ENCODE results near the gene IQCF6. TPM values are rescaled to one million over a fixed set of nuclear protein-coding genes. Genes with fewer than 3 reads are reported as not detected.

The IQCF6 gene
- total RNA-seq, 1 donor from 2014 or later = not detected

- Mint-ChIP-seq H3K27ac (ENCODE audit: unreplicated experiment) (no peak overlapping the region), H3K4me3 (ENCODE audit: unreplicated experiment) (no peak overlapping the region), H3K4me1 (ENCODE audit: low read depth, unreplicated experiment) (no peaks in the 10 kb centered on the region), H3K9me3 (ENCODE audit: unreplicated experiment) (peaks cover 3% of the 10 kb centered on the region), H3K36me3 (ENCODE audit: low read depth, unreplicated experiment) (no peaks in the 10 kb centered on the region), H3K27me3 (ENCODE audit: low read depth, unreplicated experiment) (peaks cover 8% of the 10 kb centered on the region)
- DNase-seq (ENCODE audit: low read depth) = no peak
- Histone ChIP-seq H3K27ac (ENCODE audit: low read depth, low read length) (no peak overlapping the region), H3K9me3 (ENCODE audit: insufficient read depth, low read depth, low read length) (no peaks in the 10 kb centered on the region), H3K4me1 (ENCODE audit: insufficient read depth, low read length) (no peaks in the 10 kb centered on the region), H3K4me2 (ENCODE audit: low read length) (no peak overlapping the region), H3K36me3 (ENCODE audit: insufficient read depth, low read length) (no peaks in the 10 kb centered on the region), H4K20me1 (ENCODE audit: insufficient read depth, low read length) (no peaks in the 10 kb centered on the region), H3K4me3 (ENCODE audit: insufficient read depth, low read depth, low read length) (no peak overlapping the region), H3K79me2 (ENCODE audit: insufficient read depth, low read length) (no peaks in the 10 kb centered on the region), H3K27me3 (ENCODE audit: insufficient read depth, low read length) (no peaks in the 10 kb centered on the region), H2AFZ (ENCODE audit: low read depth, low read length) (no peak overlapping the region), H3K9ac (ENCODE audit: low read length) (no peak overlapping the region)
- no peak for TF ChIP-seq CTCF (IDR thresholded peaks at IDR 0.05; ENCODE audit: insufficient read depth, low read depth, low read length)
- no peak for FAIRE-seq
Measured at GRCh38 chr3:51733859-51734571, 45.0 kb downstream of the IQCF6 start.

GRCh38 chr3:51729042-51729633, 49.9 kb downstream of the IQCF6 start:
- no peak overlapping the region for H3K27ac Mint-ChIP-seq (ENCODE audit: unreplicated experiment)

More at GRCh38 chr3:51729042-51729633, 49.9 kb downstream of the IQCF6 start:
- no peak overlapping the region for H3K4me3 Mint-ChIP-seq (ENCODE audit: unreplicated experiment)
- DNase-seq (ENCODE audit: low read depth) (peak; percentile 14), FAIRE-seq (peak; percentile 5)
- no peaks in the 10 kb centered on the region for H3K4me1 Mint-ChIP-seq (ENCODE audit: low read depth, unreplicated experiment)
- no peak overlapping the region for H3K4me3 ChIP-seq (ENCODE audit: insufficient read depth, low read depth, low read length)
- no peaks in the 10 kb centered on the region for H3K27me3 Mint-ChIP-seq (ENCODE audit: low read depth, unreplicated experiment)
- H2AFZ ChIP-seq (ENCODE audit: low read depth, low read length) = no peak overlapping the region
- H3K36me3 Mint-ChIP-seq (ENCODE audit: low read depth, unreplicated experiment) = no peaks in the 10 kb centered on the region
- TF ChIP-seq CTCF (IDR thresholded peaks at IDR 0.05; ENCODE audit: insufficient read depth, low read depth, low read length) (no peak), EZH2 (IDR thresholded peaks at IDR 0.05; ENCODE audit: insufficient read depth, low read length) (no peak)
- H3K27ac ChIP-seq (ENCODE audit: low read depth, low read length) = no peak overlapping the region
- no peaks in the 10 kb centered on the region for H3K36me3 ChIP-seq (ENCODE audit: insufficient read depth, low read length)
- no peaks in the 10 kb centered on the region for H3K79me2 ChIP-seq (ENCODE audit: insufficient read depth, low read length)
- H4K20me1 ChIP-seq (ENCODE audit: insufficient read depth, low read length) = no peaks in the 10 kb centered on the region
- H3K9ac ChIP-seq (ENCODE audit: low read length) = no peak overlapping the region
- H3K27me3 ChIP-seq (ENCODE audit: insufficient read depth, low read length) = no peaks in the 10 kb centered on the region
- H3K9me3 ChIP-seq (ENCODE audit: insufficient read depth, low read depth, low read length) = no peaks in the 10 kb centered on the region
- peaks cover 3% of the 10 kb centered on the region for H3K9me3 Mint-ChIP-seq (ENCODE audit: unreplicated experiment)
- no peaks in the 10 kb centered on the region for H3K4me1 ChIP-seq (ENCODE audit: insufficient read depth, low read length)
- no peak overlapping the region for H3K4me2 ChIP-seq (ENCODE audit: low read length)

Other genes starting within 250 kb of the IQCF6 start
- gene RAD54L2, start 240.5 kb downstream of the IQCF6 start, total RNA-seq = 27.4 and 29.2 TPM in 2 replicates
- gene TEX264, start 108.0 kb downstream of the IQCF6 start, total RNA-seq = 28.2 and 29.0 TPM in 2 replicates
- 0.12 and 0.25 TPM in 2 replicates for gene GRM2, start 72.2 kb downstream of the IQCF6 start, total RNA-seq
- gene IQCF2, start 82.4 kb upstream of the IQCF6 start, total RNA-seq = not detected in 2 replicates
- gene IQCF5, start 96.4 kb upstream of the IQCF6 start, total RNA-seq = not detected in 2 replicates
- gene IQCF1, start 124.1 kb upstream of the IQCF6 start, total RNA-seq = not detected in 2 replicates
- gene RRP9, start 162.7 kb upstream of the IQCF6 start, total RNA-seq = 22.9 and 25.5 TPM in 2 replicates
- 4.6 and 4.8 TPM in 2 replicates for gene PARP3, start 163.1 kb upstream of the IQCF6 start, total RNA-seq
- gene GPR62, start 176.1 kb upstream of the IQCF6 start, total RNA-seq = not detected in 2 replicates
- 95.4 and 102 TPM in 2 replicates for gene PCBP4, start 188.2 kb upstream of the IQCF6 start, total RNA-seq
- 10.3 and 12.3 TPM in 2 replicates for gene ABHD14B, start 194.8 kb upstream of the IQCF6 start, total RNA-seq
- 10.9 and 11.8 TPM in 2 replicates for gene ABHD14A, start 195.8 kb upstream of the IQCF6 start, total RNA-seq
- 16.4 and 21.1 TPM in 2 replicates for gene ACY1, start 204.3 kb upstream of the IQCF6 start, total RNA-seq
- gene RPL29, start 216.7 kb upstream of the IQCF6 start, total RNA-seq = 768 and 872 TPM in 2 replicates